Measurements from ENCODE around the gene PTPRA. TPM values are rescaled to one million over a fixed set of nuclear protein-coding genes. Genes with fewer than 3 reads are reported as not detected.

PTPRA gene
- total and polyA plus RNA-seq, 2 of the 13 experiments (the other 11 are each of a cell fraction or from before 2014, with no cell fraction given) = 47.2 to 127 TPM

GRCh38 chr20:2840138-2840966, 32.9 kb upstream of the PTPRA start, which contains the start of the genes PCED1A and VPS16 (continued):
- TF ChIP-seq ZNF367 (CRISPR knock-in tag; IDR thresholded peaks at IDR 0.05; ENCODE audit: borderline replicate concordance) (0 out of 2 replicates have a peak, but pooled peaks have one; percentile 87), ZNF574 (CRISPR knock-in tag; IDR thresholded peaks at IDR 0.05) (peak; percentile 98), ZNF432 (CRISPR knock-in tag; IDR thresholded peaks at IDR 0.05; ENCODE audit: borderline replicate concordance) (peak; percentile 15; the same call in 1 of the 2 replicates), PHB2 (IDR thresholded peaks at IDR 0.05; ENCODE audit: partially characterized antibody) (no peak), NR2C2 (CRISPR knock-in tag; IDR thresholded peaks at IDR 0.05; ENCODE audit: borderline replicate concordance) (peak; percentile 91), ZNF260 (CRISPR knock-in tag; IDR thresholded peaks at IDR 0.05; ENCODE audit: borderline replicate concordance, low read depth) (peak; percentile 96; the same call in 1 of the 2 replicates), ZFP36 (IDR thresholded peaks at IDR 0.05; ENCODE audit: borderline replicate concordance, low read depth, low read length, partially characterized antibody) (no peak), ESRRA (CRISPR knock-in tag; IDR thresholded peaks at IDR 0.05; ENCODE audit: low read depth) (no peak; the same call in 1 of the 2 replicates), PITX1 (CRISPR knock-in tag; IDR thresholded peaks at IDR 0.05) (no peak; the same call in 1 of the 2 replicates), AHDC1 (CRISPR knock-in tag; IDR thresholded peaks at IDR 0.05; ENCODE audit: borderline replicate concordance) (peak; percentile 73), CERS6 (CRISPR knock-in tag; IDR thresholded peaks at IDR 0.05) (peak; percentile 95; the same call in 1 of the 2 replicates), KLF13 (CRISPR knock-in tag; IDR thresholded peaks at IDR 0.05) (peak; percentile 92), ZNF552 (CRISPR knock-in tag; IDR thresholded peaks at IDR 0.05; ENCODE audit: borderline replicate concordance) (peak; percentile 97), STAG1 (CRISPR knock-in tag; IDR thresholded peaks at IDR 0.05) (no peak), ZNF343 (CRISPR knock-in tag; IDR thresholded peaks at IDR 0.05) (peak; percentile 98), SIX4 (CRISPR knock-in tag; IDR thresholded peaks at IDR 0.05) (no peak), MTF1 (CRISPR knock-in tag; IDR thresholded peaks at IDR 0.05) (peak; percentile 96), ZNF337 (CRISPR knock-in tag; IDR thresholded peaks at IDR 0.05; ENCODE audit: borderline replicate concordance, low read depth) (no peak), ZNF549 (CRISPR knock-in tag; IDR thresholded peaks at IDR 0.05) (peak; percentile 79; the same call in 1 of the 2 replicates)
